ENCODE data around the gene TPRA1.
A peak's percentile ranks its signal among the peaks of the same experiment; 100 is the strongest.

Gene TPRA1

DNA sequence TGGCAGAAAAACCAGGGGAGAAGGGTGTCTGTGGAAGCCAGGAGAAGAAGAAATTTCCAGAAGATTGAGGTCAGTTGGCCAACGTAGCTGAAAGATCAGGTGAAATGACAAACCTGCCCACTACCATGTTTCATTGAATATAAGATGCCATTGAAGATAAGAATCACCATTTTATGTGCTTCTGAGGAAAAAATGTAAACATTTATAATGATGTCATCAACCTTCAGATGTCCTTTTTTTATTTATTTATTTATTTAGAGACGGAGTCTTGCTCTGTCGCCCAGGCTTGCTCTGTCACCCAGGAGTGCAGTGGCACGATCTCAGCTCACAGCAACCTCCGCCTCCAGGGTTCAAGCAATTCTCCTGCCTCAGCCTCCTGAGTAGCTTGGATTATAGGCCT lies 33.5 kb upstream of the TPRA1 start:
- H4K20me1 ChIP-seq (ENCODE audit: insufficient read depth, low read length), result peaks cover 35% of the 10 kb centered on the region
- no peak overlapping the region for H3K4me2 ChIP-seq (ENCODE audit: insufficient read depth, low read length)
- no peak overlapping the region for H2AFZ ChIP-seq (ENCODE audit: low read depth, low read length)
- no peaks in the 10 kb centered on the region for H3K4me1 ChIP-seq (ENCODE audit: insufficient read depth, low read length)
- TF ChIP-seq, protein P1, sequence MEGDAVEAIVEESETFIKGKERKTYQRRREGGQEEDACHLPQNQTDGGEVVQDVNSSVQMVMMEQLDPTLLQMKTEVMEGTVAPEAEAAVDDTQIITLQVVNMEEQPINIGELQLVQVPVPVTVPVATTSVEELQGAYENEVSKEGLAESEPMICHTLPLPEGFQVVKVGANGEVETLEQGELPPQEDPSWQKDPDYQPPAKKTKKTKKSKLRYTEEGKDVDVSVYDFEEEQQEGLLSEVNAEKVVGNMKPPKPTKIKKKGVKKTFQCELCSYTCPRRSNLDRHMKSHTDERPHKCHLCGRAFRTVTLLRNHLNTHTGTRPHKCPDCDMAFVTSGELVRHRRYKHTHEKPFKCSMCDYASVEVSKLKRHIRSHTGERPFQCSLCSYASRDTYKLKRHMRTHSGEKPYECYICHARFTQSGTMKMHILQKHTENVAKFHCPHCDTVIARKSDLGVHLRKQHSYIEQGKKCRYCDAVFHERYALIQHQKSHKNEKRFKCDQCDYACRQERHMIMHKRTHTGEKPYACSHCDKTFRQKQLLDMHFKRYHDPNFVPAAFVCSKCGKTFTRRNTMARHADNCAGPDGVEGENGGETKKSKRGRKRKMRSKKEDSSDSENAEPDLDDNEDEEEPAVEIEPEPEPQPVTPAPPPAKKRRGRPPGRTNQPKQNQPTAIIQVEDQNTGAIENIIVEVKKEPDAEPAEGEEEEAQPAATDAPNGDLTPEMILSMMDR (IDR thresholded peaks at IDR 0.05; ENCODE audit: borderline replicate concordance, extremely low read depth, low read length, poor library complexity, severe bottlenecking), result no peak
- no peak for TF ChIP-seq EZH2 (IDR thresholded peaks at IDR 0.05; ENCODE audit: borderline replicate concordance, low read depth, low read length, severe bottlenecking)
- H3K27ac ChIP-seq (ENCODE audit: low read length), result no peak overlapping the region
- ATAC-seq (ENCODE audit: insufficient read depth, low read depth), result no peak
- H3K4me3 ChIP-seq (ENCODE audit: low read depth in 1 of 2, low read length in 2 of 2), result no peak overlapping the region
- no peaks in the 10 kb centered on the region for H3K9me3 ChIP-seq (ENCODE audit: insufficient read depth, low read length, severe bottlenecking)
- peaks cover 39% of the 10 kb centered on the region for H3K36me3 ChIP-seq (ENCODE audit: insufficient read depth, low read length)
- H3K9ac ChIP-seq (ENCODE audit: low read depth, low read length), result no peak overlapping the region
- no peak for DNase-seq
- no peaks in the 10 kb centered on the region for H3K27me3 ChIP-seq (ENCODE audit: insufficient read depth, low read length, poor library complexity)
- H3K79me2 ChIP-seq (ENCODE audit: insufficient read depth, low read length), result no peaks in the 10 kb centered on the region

DNA sequence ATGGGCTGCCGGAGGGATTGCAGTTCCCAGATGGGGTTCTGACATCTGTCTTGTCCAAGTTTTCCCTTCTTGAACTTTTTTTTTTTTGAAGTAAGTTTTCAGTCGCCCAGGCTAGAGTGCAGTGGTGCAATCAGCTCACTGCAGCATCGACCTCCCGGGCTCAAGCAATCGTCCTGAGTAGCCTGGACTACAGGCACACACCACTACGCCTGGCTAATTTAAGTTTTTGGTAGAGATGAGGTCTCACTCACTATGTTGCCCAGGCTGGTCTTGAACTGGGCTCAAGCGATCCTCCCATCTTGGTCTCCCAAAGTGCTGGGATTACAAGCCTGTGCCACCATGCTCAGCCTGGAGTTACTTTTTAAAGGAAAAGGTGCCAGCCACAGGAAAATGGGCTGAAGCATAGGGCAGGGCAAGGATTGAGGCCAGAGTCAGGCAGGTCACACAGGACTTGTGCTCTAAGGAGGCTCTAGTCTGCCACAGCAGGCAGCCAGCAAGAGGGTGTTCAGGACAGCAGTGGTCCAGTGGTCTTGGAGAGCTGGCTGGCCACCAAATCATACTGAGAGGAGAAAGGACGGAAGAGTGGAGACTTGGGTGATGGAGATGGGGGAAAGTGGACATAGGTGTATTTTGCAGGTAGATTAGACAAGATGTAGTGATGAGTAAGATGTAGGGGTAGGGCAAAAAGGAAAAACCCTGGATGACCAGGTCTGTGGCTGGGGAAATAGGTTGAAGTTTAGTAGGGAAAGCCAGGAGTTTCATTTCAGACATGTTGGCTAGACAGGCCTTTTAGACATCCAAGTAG lies 32.4 kb upstream of the TPRA1 start:
- Histone ChIP-seq H3K79me2 (ENCODE audit: insufficient read depth, low read length) (no peaks in the 10 kb centered on the region), H3K4me3 (ENCODE audit: low read depth in 1 of 2, low read length in 2 of 2) (no peak overlapping the region), H4K20me1 (ENCODE audit: insufficient read depth, low read length) (peaks cover 46% of the 10 kb centered on the region), H3K27me3 (ENCODE audit: insufficient read depth, low read length, poor library complexity) (no peaks in the 10 kb centered on the region), H2AFZ (ENCODE audit: low read depth, low read length) (no peak overlapping the region), H3K27ac (ENCODE audit: low read length) (no peak overlapping the region), H3K4me1 (ENCODE audit: insufficient read depth, low read length) (no peaks in the 10 kb centered on the region), H3K9me3 (ENCODE audit: insufficient read depth, low read length, severe bottlenecking) (no peaks in the 10 kb centered on the region), H3K4me2 (ENCODE audit: insufficient read depth, low read length) (no peak overlapping the region), H3K36me3 (ENCODE audit: insufficient read depth, low read length) (peaks cover 49% of the 10 kb centered on the region), H3K9ac (ENCODE audit: low read depth, low read length) (no peak overlapping the region)
- no peak for DNase-seq
- 0 out of 3 replicates have a peak, but pooled peaks have one; percentile 31 for ATAC-seq (ENCODE audit: insufficient read depth, low read depth)
- TF ChIP-seq EZH2 (IDR thresholded peaks at IDR 0.05; ENCODE audit: borderline replicate concordance, low read depth, low read length, severe bottlenecking), result no peak
- TF ChIP-seq, protein P1 (IDR thresholded peaks at IDR 0.05; ENCODE audit: borderline replicate concordance, extremely low read depth, low read length, poor library complexity, severe bottlenecking), result no peak

DNA sequence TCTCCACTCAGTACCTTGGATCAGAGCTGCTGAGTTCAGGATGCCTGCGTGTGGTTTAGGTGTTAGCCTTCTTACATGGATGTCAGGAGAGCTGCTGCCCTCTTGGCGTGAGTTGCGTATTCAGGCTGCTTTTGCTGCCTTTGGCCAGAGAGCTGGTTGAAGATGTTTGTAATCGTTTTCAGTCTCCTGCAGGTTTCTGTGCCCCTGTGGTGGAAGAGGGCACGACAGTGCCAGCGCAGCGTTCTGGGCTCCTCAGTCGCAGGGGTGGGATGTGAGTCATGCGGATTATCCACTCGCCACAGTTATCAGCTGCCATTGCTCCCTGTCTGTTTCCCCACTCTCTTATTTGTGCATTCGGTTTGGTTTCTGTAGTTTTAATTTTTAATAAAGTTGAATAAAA lies 31.5 kb upstream of the TPRA1 start:
- no peaks in the 10 kb centered on the region for H3K27me3 ChIP-seq (ENCODE audit: insufficient read depth, low read length, poor library complexity)
- H3K4me3 ChIP-seq (ENCODE audit: low read depth in 1 of 2, low read length in 2 of 2), result no peak overlapping the region
- H4K20me1 ChIP-seq (ENCODE audit: insufficient read depth, low read length), result peaks cover 56% of the 10 kb centered on the region
- H2AFZ ChIP-seq (ENCODE audit: low read depth, low read length), result no peak overlapping the region
- no peak for TF ChIP-seq EZH2 (IDR thresholded peaks at IDR 0.05; ENCODE audit: borderline replicate concordance, low read depth, low read length, severe bottlenecking)
- TF ChIP-seq, protein P1 (IDR thresholded peaks at IDR 0.05; ENCODE audit: borderline replicate concordance, extremely low read depth, low read length, poor library complexity, severe bottlenecking), result no peak
- H3K4me2 ChIP-seq (ENCODE audit: insufficient read depth, low read length), result no peak overlapping the region
- H3K27ac ChIP-seq (ENCODE audit: low read length), result no peak overlapping the region
- no peaks in the 10 kb centered on the region for H3K4me1 ChIP-seq (ENCODE audit: insufficient read depth, low read length)
- no peaks in the 10 kb centered on the region for H3K79me2 ChIP-seq (ENCODE audit: insufficient read depth, low read length)
- no peaks in the 10 kb centered on the region for H3K9me3 ChIP-seq (ENCODE audit: insufficient read depth, low read length, severe bottlenecking)
- no peak overlapping the region for H3K9ac ChIP-seq (ENCODE audit: low read depth, low read length)
- no peak for ATAC-seq (ENCODE audit: insufficient read depth, low read depth)
- peaks cover 59% of the 10 kb centered on the region for H3K36me3 ChIP-seq (ENCODE audit: insufficient read depth, low read length)
- DNase-seq, result no peak
